GM18870 (cell line): ENCODE results near the gene MAD2L1.

Experiments used
- ATAC-seq: cut with Tn5 transposase; IDR thresholded peaks from one replicate; pipeline ENCODE4 v1.9.1; 2021; ENCODE audit warnings: moderate library complexity; ENCODE audit not compliant: unreplicated experiment

MAD2L1 gene

DNA sequence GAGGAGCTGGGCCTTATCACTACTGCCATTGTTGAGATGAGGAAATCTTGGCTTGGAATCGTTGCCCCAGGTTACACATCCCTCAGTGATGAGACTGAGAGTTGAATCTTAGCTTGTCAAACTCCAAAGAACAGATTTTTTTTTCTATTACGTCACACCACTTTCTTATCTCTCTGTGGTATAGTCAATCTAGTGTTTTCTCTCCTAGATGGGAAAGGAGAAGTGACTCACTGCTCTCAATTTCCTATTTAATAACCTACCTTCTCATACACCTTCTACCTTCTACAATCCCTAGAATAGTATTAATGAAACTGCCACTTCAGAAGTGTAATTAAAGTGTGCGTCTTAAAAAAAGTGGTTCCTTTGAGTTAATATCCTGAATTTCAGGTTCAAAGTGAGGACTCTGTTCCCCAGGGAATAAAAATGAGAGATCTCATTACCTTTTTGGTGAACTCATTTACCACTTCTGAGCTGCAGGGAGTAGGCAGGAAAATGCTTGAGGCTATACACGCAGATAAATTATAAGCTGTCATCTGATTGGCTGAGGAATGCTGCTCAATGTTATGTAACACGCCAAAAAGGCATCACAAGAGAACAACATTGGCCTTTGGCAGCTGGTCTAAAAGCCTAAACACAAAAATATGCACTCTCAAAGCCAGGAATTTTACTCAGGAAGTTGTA lies 59.3 kb downstream of the MAD2L1 start:
- ATAC-seq: no peak
